ENCODE measurements around the gene PKP1. TPM values are rescaled to one million over a fixed set of nuclear protein-coding genes. Genes with fewer than 3 reads are reported as not detected.

The PKP1 gene
- total RNA-seq, 2 donors from 2014 or later, result 0.18 to 0.44 TPM

DNA sequence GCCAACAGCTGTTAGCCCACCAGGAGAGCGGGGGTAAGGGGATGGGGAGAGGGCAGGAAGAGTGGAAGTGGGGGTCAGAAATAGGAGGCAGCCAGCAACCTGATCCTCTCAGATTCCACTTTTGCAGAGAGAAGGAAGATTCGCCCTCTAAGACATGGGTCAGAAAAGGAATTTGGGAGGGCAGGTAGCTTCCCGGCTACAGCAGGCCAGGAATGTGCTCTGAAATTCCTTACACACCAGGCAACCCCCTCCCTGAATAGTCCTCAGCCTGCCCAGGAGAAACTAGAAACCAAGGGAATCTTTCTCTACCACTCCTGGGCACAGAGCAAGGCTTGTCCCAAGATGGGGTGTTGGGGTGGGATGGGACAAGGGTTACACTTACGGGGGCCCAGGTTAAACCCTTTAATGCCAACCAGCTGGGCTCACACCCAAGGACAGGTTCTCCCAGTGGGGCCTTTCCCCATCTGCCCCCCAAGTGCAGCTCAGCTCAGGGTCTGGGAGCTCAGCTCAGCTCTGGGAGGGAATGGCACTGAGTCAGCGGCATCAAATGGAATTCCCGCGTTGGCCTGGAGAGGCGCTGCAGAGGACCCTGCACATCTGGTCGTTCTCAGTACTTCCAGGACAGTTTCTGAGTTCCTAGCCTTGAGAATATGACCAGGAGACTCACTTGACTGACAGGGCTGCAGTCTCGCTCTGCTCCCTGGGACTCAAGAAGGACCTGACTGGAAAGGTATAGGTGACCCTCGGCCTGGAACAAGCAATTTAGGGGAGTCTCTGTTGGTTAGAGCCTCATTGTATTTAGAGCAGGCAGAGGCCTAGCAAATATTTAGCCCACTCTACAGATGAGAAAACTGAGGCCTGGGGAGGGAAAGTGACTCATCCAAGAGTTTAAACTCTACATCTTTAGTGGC lies 93.4 kb downstream of the PKP1 start:
- no peak overlapping the region for H3K4me3 ChIP-seq (ENCODE audit: low read length)
- peak; percentile 96 for DNase-seq
- peak overlapping the region; percentile 96 for H3K27ac Mint-ChIP-seq
- peaks cover 26% of the 10 kb centered on the region for H3K4me1 ChIP-seq (ENCODE audit: control insufficient read depth, insufficient read depth, low read length)
- peaks cover 2% of the 10 kb centered on the region for H3K27me3 Mint-ChIP-seq (ENCODE audit: insufficient read depth)
- no peaks in the 10 kb centered on the region for H3K36me3 Mint-ChIP-seq (ENCODE audit: low read depth)
- H3K27ac ChIP-seq (ENCODE audit: low read depth, low read length), result peak overlapping the region; percentile 52
- 13 to 24% methylated on average over 7 to 11 of the region's 11 CpGs for WGBS, 2 experiments (ENCODE audit: insufficient coverage in 1 of 2, insufficient read length in 1 of 2)
- H3K36me3 ChIP-seq (ENCODE audit: control insufficient read depth, insufficient read depth, low read length), result no peaks in the 10 kb centered on the region
- no peaks in the 10 kb centered on the region for H3K9me3 ChIP-seq (ENCODE audit: control insufficient read depth, low read length)
- H3K9ac ChIP-seq (ENCODE audit: extremely low read depth, low read length, poor library complexity, severe bottlenecking), result peak overlapping the region; percentile 38
- H3K4me1 Mint-ChIP-seq, result peaks cover 37% of the 10 kb centered on the region
- TF ChIP-seq, protein P1, sequence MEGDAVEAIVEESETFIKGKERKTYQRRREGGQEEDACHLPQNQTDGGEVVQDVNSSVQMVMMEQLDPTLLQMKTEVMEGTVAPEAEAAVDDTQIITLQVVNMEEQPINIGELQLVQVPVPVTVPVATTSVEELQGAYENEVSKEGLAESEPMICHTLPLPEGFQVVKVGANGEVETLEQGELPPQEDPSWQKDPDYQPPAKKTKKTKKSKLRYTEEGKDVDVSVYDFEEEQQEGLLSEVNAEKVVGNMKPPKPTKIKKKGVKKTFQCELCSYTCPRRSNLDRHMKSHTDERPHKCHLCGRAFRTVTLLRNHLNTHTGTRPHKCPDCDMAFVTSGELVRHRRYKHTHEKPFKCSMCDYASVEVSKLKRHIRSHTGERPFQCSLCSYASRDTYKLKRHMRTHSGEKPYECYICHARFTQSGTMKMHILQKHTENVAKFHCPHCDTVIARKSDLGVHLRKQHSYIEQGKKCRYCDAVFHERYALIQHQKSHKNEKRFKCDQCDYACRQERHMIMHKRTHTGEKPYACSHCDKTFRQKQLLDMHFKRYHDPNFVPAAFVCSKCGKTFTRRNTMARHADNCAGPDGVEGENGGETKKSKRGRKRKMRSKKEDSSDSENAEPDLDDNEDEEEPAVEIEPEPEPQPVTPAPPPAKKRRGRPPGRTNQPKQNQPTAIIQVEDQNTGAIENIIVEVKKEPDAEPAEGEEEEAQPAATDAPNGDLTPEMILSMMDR (conservative IDR thresholded peaks at IDR 0.05), result peak; percentile 83
- no peaks in the 10 kb centered on the region for H3K9me3 Mint-ChIP-seq
- no peaks in the 10 kb centered on the region for H3K27me3 ChIP-seq (ENCODE audit: control insufficient read depth, insufficient read depth, low read length, poor library complexity, severe bottlenecking)
- no peak overlapping the region for H3K4me3 Mint-ChIP-seq

DNA sequence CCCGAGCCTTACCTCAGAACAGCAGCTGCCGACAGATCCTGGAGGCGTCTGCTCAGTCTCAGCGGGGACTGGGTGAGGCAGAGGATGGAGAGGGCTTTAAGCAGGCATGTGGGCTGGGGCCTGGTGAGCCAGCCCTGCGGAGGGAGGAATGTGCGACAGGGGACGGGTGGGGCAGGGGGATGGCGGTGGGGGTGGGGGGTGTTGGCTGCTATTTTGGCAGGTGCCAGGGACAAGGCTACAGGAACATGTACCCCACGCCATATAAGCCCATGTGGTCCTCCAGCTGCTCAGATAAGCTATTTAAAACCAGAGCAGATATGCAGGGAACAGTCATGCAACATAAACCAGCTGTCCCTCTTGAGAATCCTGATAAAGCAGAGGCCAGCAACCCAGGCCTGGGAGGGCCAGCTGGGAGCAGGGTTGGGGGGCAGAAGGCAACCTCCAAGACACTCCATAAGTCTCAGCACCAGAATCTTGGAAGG lies 94.3 kb downstream of the PKP1 start, which contains the start of gene TNNT2:
Gene TNNT2, minus strand, starts transcription at position 70 of the 482 bp plus-strand sequence. CDS start 4,426 bp downstream, outside the sequence.
- no peaks in the 10 kb centered on the region for H3K9me3 ChIP-seq (ENCODE audit: control insufficient read depth, low read length)
- no peaks in the 10 kb centered on the region for H3K36me3 Mint-ChIP-seq (ENCODE audit: low read depth)
- 85 to 100% methylated on average over 1 to 9 of the region's 9 CpGs for WGBS, 2 experiments (ENCODE audit: insufficient coverage in 1 of 2, insufficient read length in 1 of 2)
- TF ChIP-seq, protein P1 (conservative IDR thresholded peaks at IDR 0.05), result no peak
- H3K27ac Mint-ChIP-seq, result peak within 1 kb of the TSS; percentile 96
- peak within 1 kb of the TSS; percentile 52 for H3K27ac ChIP-seq (ENCODE audit: low read depth, low read length)
- no peak within 1 kb of the TSS for H3K4me3 Mint-ChIP-seq
- peak within 1 kb of the TSS; percentile 38 for H3K9ac ChIP-seq (ENCODE audit: extremely low read depth, low read length, poor library complexity, severe bottlenecking)
- H3K9me3 Mint-ChIP-seq, result no peaks in the 10 kb centered on the region
- peaks cover 37% of the 10 kb centered on the region for H3K4me1 Mint-ChIP-seq
- H3K4me3 ChIP-seq (ENCODE audit: low read length), result no peak within 1 kb of the TSS
- peaks cover 2% of the 10 kb centered on the region for H3K27me3 Mint-ChIP-seq (ENCODE audit: insufficient read depth)
- H3K27me3 ChIP-seq (ENCODE audit: control insufficient read depth, insufficient read depth, low read length, poor library complexity, severe bottlenecking), result no peaks in the 10 kb centered on the region
- H3K4me1 ChIP-seq (ENCODE audit: control insufficient read depth, insufficient read depth, low read length), result peaks cover 26% of the 10 kb centered on the region
- no peak for DNase-seq
- H3K36me3 ChIP-seq (ENCODE audit: control insufficient read depth, insufficient read depth, low read length), result no peaks in the 10 kb centered on the region

DNA sequence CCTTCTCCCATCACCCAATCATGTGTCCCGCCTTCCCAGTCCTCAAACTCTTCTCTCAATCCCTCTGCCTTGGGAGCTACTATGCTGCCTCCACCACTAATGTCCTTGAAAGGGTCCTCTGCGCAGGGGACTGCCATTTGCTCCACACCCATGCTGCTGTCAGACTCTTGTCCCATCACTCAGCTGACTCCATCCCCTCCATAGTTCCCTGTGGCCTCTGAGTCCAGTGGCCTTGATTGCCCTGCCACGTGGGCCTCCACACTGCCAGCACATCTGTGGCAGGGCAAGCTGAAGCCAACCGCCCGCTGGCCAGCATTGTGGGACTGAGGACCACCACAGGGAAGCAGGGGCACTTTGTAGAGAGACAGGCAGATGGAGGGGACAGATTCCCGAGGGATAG lies 95.5 kb downstream of the PKP1 start:
- Mint-ChIP-seq H3K9me3 (no peaks in the 10 kb centered on the region), H3K4me1 (peaks cover 30% of the 10 kb centered on the region), H3K27me3 (ENCODE audit: insufficient read depth) (peaks cover 2% of the 10 kb centered on the region), H3K36me3 (ENCODE audit: low read depth) (no peaks in the 10 kb centered on the region), H3K4me3 (no peak overlapping the region), H3K27ac (no peak overlapping the region)
- no peaks in the 10 kb centered on the region for H3K9me3 ChIP-seq (ENCODE audit: control insufficient read depth, low read length)
- 94 to 100% methylated on average over 2 to 6 of the region's 6 CpGs for WGBS, 2 experiments (ENCODE audit: insufficient coverage in 1 of 2, insufficient read length in 1 of 2)
- no peaks in the 10 kb centered on the region for H3K27me3 ChIP-seq (ENCODE audit: control insufficient read depth, insufficient read depth, low read length, poor library complexity, severe bottlenecking)
- no peak for DNase-seq
- H3K27ac ChIP-seq (ENCODE audit: low read depth, low read length), result no peak overlapping the region
- H3K9ac ChIP-seq (ENCODE audit: extremely low read depth, low read length, poor library complexity, severe bottlenecking), result no peak overlapping the region
- H3K36me3 ChIP-seq (ENCODE audit: control insufficient read depth, insufficient read depth, low read length), result no peaks in the 10 kb centered on the region
- TF ChIP-seq, protein P1 (conservative IDR thresholded peaks at IDR 0.05), result no peak
- peaks cover 24% of the 10 kb centered on the region for H3K4me1 ChIP-seq (ENCODE audit: control insufficient read depth, insufficient read depth, low read length)
- no peak overlapping the region for H3K4me3 ChIP-seq (ENCODE audit: low read length)

Data from endodermal cell (in vitro differentiated cells).